ENCODE measurements around the gene PLEKHM1.

PLEKHM1 gene

GRCh38 chr17:45410144-45411091, 80.1 kb downstream of the PLEKHM1 start:
- no peak for TF ChIP-seq CTCF (conservative IDR thresholded peaks at IDR 0.05; ENCODE audit: low read depth, low read length)
- no peak for DNase-seq (ENCODE audit: low read depth)
- no peak overlapping the region for H3K4me3 ChIP-seq (ENCODE audit: low read depth, low read length)

- no peak for DNase-seq (ENCODE audit: low read depth)
- TF ChIP-seq CTCF (conservative IDR thresholded peaks at IDR 0.05; ENCODE audit: low read depth, low read length): no peak
- H3K4me3 ChIP-seq (ENCODE audit: low read depth, low read length): no peak overlapping the region
These were observed 80.9 kb downstream of the PLEKHM1 start for GRCh38 chr17:45409659-45410076.

GRCh38 chr17:45408611-45409421, 81.7 kb downstream of the PLEKHM1 start:
- peak; percentile 9 for DNase-seq (ENCODE audit: low read depth)
- TF ChIP-seq CTCF (conservative IDR thresholded peaks at IDR 0.05; ENCODE audit: low read depth, low read length): no peak
- no peak overlapping the region for H3K4me3 ChIP-seq (ENCODE audit: low read depth, low read length)

- TF ChIP-seq CTCF (conservative IDR thresholded peaks at IDR 0.05; ENCODE audit: low read depth, low read length): no peak
- no peak for DNase-seq (ENCODE audit: low read depth)
- H3K4me3 ChIP-seq (ENCODE audit: low read depth, low read length): no peak overlapping the region
These were observed 84.4 kb downstream of the PLEKHM1 start for GRCh38 chr17:45406107-45406506.

- peak overlapping the region; percentile 42 for H3K4me3 ChIP-seq (ENCODE audit: low read depth, low read length)
- TF ChIP-seq CTCF (conservative IDR thresholded peaks at IDR 0.05; ENCODE audit: low read depth, low read length): no peak
- peak; percentile 19 for DNase-seq (ENCODE audit: low read depth)
These were observed 85.1 kb downstream of the PLEKHM1 start for GRCh38 chr17:45405250-45406086.

GRCh38 chr17:45404870-45405249, 85.7 kb downstream of the PLEKHM1 start:
- no peak for DNase-seq (ENCODE audit: low read depth)
- TF ChIP-seq CTCF (conservative IDR thresholded peaks at IDR 0.05; ENCODE audit: low read depth, low read length): no peak
- H3K4me3 ChIP-seq (ENCODE audit: low read depth, low read length): no peak overlapping the region
